Measurements from ENCODE around the gene UBE2I.
"Not testable (repeated sequence)": the region's sequence is repeated elsewhere in the genome, so short reads cannot be mapped to it uniquely, and the experiment has no call there.

The UBE2I gene

DNA sequence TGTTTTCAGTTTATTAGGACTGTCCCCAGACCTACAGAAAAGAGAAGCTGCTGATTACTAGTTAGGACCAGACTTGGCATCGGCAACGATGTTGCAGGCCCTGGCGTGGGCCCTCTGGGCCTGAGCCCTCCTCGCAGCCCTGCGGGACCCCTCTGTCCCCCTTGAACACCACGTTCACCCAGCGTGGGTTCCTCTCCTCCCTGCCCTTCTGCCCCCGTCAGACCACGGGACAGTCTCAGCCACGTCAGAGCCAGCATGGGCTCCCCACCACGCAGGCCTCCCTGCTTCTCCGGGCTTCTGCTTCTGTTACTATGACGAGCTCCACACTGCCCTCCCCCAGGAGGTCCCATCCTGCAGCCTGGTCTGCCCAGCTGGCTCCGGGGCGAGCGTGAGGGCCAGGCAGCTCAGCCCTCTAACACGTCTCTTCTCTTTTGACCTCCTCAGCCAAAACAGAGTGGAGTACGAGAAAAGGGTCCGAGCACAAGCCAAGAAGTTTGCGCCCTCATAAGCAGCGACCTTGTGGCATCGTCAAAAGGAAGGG is 14.9 kb downstream of the UBE2I start:
- H3K27ac ChIP-seq, result peak overlapping the region; percentile 34
- DNase-seq (ENCODE audit: low spot score), result no peak
- TF ChIP-seq, protein P1, sequence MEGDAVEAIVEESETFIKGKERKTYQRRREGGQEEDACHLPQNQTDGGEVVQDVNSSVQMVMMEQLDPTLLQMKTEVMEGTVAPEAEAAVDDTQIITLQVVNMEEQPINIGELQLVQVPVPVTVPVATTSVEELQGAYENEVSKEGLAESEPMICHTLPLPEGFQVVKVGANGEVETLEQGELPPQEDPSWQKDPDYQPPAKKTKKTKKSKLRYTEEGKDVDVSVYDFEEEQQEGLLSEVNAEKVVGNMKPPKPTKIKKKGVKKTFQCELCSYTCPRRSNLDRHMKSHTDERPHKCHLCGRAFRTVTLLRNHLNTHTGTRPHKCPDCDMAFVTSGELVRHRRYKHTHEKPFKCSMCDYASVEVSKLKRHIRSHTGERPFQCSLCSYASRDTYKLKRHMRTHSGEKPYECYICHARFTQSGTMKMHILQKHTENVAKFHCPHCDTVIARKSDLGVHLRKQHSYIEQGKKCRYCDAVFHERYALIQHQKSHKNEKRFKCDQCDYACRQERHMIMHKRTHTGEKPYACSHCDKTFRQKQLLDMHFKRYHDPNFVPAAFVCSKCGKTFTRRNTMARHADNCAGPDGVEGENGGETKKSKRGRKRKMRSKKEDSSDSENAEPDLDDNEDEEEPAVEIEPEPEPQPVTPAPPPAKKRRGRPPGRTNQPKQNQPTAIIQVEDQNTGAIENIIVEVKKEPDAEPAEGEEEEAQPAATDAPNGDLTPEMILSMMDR (conservative IDR thresholded peaks at IDR 0.05; ENCODE audit: low read depth), result no peak
- CTCF ChIA-PET, result no interaction called here
- POLR2A ChIA-PET (ENCODE audit: low non-redundant PET), result no interaction called here

DNA sequence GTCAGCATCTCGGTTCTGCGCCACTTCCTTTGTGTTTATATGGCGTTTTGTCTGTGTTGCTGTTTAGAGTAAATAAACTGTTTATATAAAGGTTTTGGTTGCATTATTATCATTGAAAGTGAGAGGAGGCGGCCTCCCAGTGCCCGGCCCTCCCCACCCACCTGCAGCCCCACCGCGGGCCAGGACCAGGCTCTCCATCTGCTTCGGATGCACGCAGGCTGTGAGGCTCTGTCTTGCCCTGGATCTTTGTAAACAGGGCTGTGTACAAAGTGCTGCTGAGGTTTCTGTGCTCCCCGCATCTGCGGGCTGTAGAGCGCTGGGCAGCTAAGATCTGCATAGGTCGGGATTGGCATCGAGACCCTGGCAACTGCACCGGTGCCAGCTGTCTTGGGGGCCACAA is 15.8 kb downstream of the UBE2I start:
- H3K27ac ChIP-seq, result peak overlapping the region; percentile 34
- CTCF ChIA-PET, result no interaction called here
- no peak for DNase-seq (ENCODE audit: low spot score)
- POLR2A ChIA-PET (ENCODE audit: low non-redundant PET), result no interaction called here
- TF ChIP-seq, protein P1 (conservative IDR thresholded peaks at IDR 0.05; ENCODE audit: low read depth), result no peak

DNA sequence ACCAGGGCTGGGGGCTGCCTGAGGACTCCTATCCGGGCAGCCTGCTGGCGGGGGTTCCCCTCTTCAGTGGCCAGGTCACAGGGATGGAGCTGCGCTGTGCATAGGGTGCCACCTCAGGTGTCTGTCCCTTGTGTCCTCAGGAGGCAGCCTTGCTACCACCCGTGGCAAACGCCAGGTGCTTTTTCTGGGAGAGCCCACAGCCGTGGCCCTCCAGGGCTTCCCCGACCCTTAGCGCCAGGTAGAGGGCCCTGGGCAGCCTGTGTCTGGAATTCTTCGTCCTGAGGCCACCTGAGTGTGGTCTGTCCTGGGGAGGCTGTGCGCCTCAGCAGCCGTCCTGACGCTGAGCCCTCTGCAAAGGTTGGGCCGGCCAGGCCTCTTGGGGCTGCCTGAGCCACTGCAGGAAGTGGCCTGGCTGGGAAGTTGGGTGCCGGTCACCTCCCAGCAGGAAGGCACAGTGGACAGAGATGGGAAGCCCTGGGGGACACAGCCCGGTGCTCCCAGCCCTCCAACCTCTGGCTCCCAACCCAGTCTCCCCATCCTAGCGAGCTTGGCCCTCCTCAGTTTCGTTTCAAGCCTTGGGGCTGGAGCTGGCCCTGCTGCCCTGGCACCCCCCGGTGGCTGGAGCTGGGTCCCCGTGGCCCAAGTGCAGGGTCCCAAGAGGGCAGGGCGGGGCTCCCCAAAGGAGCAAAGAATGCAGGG is 16.4 kb downstream of the UBE2I start:
- peak overlapping the region; percentile 34 for H3K27ac ChIP-seq
- ChIA-PET POLR2A (ENCODE audit: low non-redundant PET) (interaction anchor here (0.7 kb wide), 1 partner anchor 17 kb away, joined by 6 read pairs; the partner anchor contains the start of gene UBE2I), CTCF (interaction anchor here (0.6 kb wide), 1 partner anchor 46 kb away, joined by 5 read pairs; no protein-coding TSS in a partner anchor)
- DNase-seq (ENCODE audit: low spot score), result no peak
- TF ChIP-seq, protein P1 (conservative IDR thresholded peaks at IDR 0.05; ENCODE audit: low read depth), result no peak

DNA sequence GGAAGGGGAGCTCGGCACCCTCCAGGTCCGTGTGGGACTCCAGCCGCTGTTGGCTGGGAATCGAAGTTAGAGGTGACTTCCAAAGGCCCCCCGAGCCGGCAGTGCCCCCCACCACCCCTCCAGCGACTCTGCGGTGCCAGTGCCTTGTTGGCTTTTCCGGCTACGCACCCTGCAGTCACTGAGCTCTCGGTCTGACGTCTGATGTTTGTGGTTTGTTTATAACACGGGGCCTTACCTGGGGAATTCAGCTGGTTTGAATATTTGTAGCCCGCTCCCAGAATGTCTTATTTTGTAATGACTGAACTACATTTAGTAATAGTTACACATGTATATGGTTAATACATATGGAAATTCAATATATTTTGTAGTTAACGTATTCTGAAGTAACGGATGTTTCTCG is 17.0 kb downstream of the UBE2I start:
- no peak for DNase-seq (ENCODE audit: low spot score)
- CTCF ChIA-PET, result interaction anchor here (0.6 kb wide), 1 partner anchor 46 kb away, joined by 5 read pairs; no protein-coding TSS in a partner anchor
- POLR2A ChIA-PET (ENCODE audit: low non-redundant PET), result interaction anchor here (0.7 kb wide), 1 partner anchor 17 kb away, joined by 6 read pairs; the partner anchor contains the start of gene UBE2I
- TF ChIP-seq, protein P1 (conservative IDR thresholded peaks at IDR 0.05; ENCODE audit: low read depth), result no peak
- peak overlapping the region; percentile 34 for H3K27ac ChIP-seq

DNA sequence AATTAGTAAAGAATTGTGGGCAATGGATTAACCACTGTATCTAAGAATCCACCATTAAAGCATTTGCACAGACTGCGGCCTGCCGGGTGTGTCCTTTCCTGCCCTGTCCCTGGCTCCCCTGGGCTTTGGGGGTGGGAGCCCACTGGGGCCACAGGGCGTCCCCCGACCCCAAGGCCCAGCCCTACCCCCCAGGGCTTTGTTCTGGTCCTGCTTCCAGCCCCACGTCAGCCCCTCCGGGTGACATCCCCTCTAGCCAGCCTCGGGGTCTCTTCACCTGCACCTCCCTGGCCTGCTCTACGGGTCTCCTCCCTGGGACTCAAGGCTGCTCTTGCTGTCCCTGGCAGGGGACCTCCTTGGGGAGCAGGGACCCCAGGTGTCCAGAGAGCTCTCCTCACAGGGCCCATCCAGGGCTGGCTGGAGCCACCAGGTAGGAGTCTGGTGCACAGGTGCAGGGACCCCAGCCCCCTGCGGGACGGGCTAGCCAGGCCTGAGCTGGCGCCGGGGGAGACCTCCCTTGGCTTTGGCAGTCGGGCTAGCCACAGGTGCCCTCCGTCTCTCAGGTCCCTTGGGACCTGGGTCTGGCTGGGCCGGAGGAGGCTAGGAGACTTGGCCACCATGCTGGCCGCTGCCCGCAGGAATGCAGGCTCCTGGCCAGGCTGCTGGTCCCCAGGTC is 17.6 kb downstream of the UBE2I start:
- ChIA-PET CTCF (no interaction called here), POLR2A (ENCODE audit: low non-redundant PET) (interaction anchor here (0.7 kb wide), 1 partner anchor 18 kb away, joined by 6 read pairs; the partner anchor contains the start of gene UBE2I)
- DNase-seq (ENCODE audit: low spot score), result no peak
- TF ChIP-seq, protein P1 (conservative IDR thresholded peaks at IDR 0.05; ENCODE audit: low read depth), result no peak
- H3K27ac ChIP-seq, result peak overlapping the region; percentile 16; the same call in 1 of the 2 replicates

GRCh38 chr16:1327619-1327947 is 18.1 kb downstream of the UBE2I start:
- ChIA-PET CTCF (no interaction called here), POLR2A (ENCODE audit: low non-redundant PET) (no interaction called here)
- H3K27ac ChIP-seq, result peak overlapping the region; percentile 7; the same call in 1 of the 2 replicates
- DNase-seq (ENCODE audit: low spot score), result no peak
- TF ChIP-seq, protein P1 (conservative IDR thresholded peaks at IDR 0.05; ENCODE audit: low read depth), result no peak

DNA sequence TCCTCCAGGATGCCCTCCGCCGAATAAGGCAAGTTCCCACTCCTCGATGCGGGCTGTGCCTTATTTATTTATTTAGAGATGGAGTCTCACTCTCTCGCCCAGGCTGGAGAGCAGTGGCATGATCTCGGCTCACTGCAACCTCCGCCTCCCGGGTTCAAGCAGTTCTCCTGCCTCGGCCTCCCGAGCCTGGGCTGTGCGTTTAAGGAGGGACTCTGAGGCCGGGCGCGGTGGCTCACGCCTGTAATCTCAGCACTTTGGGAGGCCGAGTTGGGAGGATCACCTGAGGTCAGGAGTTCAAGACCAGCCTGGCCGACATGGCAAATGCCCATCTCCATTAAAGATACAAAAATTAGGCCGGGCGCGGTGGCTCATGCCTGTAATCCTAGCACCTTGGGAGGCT is 18.7 kb downstream of the UBE2I start:
- POLR2A ChIA-PET (ENCODE audit: low non-redundant PET); DNase-seq (ENCODE audit: low spot score); CTCF ChIA-PET: not testable (repeated sequence)
- H3K27ac ChIP-seq, result peak overlapping the region; percentile 7; the same call in 1 of the 2 replicates

- POLR2A ChIA-PET (ENCODE audit: low non-redundant PET); DNase-seq (ENCODE audit: low spot score); CTCF ChIA-PET; H3K27ac ChIP-seq: not testable (repeated sequence)
Observed at GRCh38 chr16:1328961-1329360, 19.5 kb downstream of the UBE2I start.
